GM12873 (cell line): ENCODE data around the gene FAM107A.

Source experiments
- CTCF ChIP-seq: IDR thresholded peaks from 2 replicates; pipeline ENCODE4 v1.5.1; 2012; ENCODE audit warnings: low read depth, mild to moderate bottlenecking, moderate library complexity, low read length, control low read depth; ENCODE audit not compliant: insufficient read depth; ENCODE audit errors: missing control alignments

Gene FAM107A

GRCh38 chr3:58621086-58621830, 44.1 kb upstream of the FAM107A start:
- no peak for TF ChIP-seq CTCF

GRCh38 chr3:58620421-58620820, 43.2 kb upstream of the FAM107A start:
- TF ChIP-seq CTCF = no peak

GRCh38 chr3:58617338-58617761, 40.2 kb upstream of the FAM107A start:
- TF ChIP-seq CTCF = no peak

- no peak for TF ChIP-seq CTCF
These were observed 36.3 kb upstream of the FAM107A start for GRCh38 chr3:58613236-58614132.

GRCh38 chr3:58612830-58613229, 35.6 kb upstream of the FAM107A start:
- TF ChIP-seq CTCF = no peak

- no peak for TF ChIP-seq CTCF
These were observed 32.8 kb upstream of the FAM107A start for GRCh38 chr3:58609990-58610389.

- TF ChIP-seq CTCF = no peak
These were observed 31.5 kb upstream of the FAM107A start for GRCh38 chr3:58608648-58609047.
